Stimulated activated naive CD8-positive, alpha-beta T cell treated with anti-CD3 and anti-CD28 coated beads, Interleukin-15, amount 100 ng/mL, for 72 hours (primary cell): ENCODE measurements around the gene CDC42BPB.

ENCODE experiments used
- ATAC-seq: fragments of 150-1000 bp; cut with Tn5 transposase; 2 replicates; pipeline ENCODE4 v1.10.0; 2021; ENCODE audit warnings: mild to moderate bottlenecking, moderate library complexity
- DNase-seq, 2 donors: peaks; one replicate each; pipeline ENCODE4 v3.0.0; 2021 to 2022
- H3K27ac Mint-ChIP-seq, 2 donors: one replicate each; pipeline ENCODE4 v1.8.0; 2022; ENCODE audit warnings: mild to moderate bottlenecking in 2 of 2, mixed read lengths in 2 of 2, moderate library complexity in 2 of 2
- H3K27me3 Mint-ChIP-seq: one replicate; pipeline ENCODE4 v1.8.0; 2022; ENCODE audit warnings: mixed read lengths
- H3K4me1 Mint-ChIP-seq: one replicate; pipeline ENCODE4 v1.8.0; 2022; ENCODE audit warnings: mild to moderate bottlenecking, mixed read lengths
- H3K4me3 Mint-ChIP-seq, 2 donors: one replicate each; pipeline ENCODE4 v1.8.0; 2022; ENCODE audit warnings: mild to moderate bottlenecking in 2 of 2, mixed read lengths in 2 of 2, moderate library complexity in 1 of 2
- H3K9me3 Mint-ChIP-seq, 2 donors: one replicate each; pipeline ENCODE4 v1.8.0; 2022; ENCODE audit warnings: mixed read lengths in 2 of 2

Gene CDC42BPB

GRCh38 chr14:103097244-103097993 is 40.1 kb upstream of the CDC42BPB start:
- DNase-seq (no peak), ATAC-seq (no peak)
- Mint-ChIP-seq H3K9me3 (no peaks in the 10 kb centered on the region), H3K4me3 (no peak overlapping the region), H3K27ac (peak overlapping the region in 1 of 2 donors; percentile 42), H3K4me1 (no peaks in the 10 kb centered on the region), H3K27me3 (peaks cover 16% of the 10 kb centered on the region)

- no peak for ATAC-seq
- Mint-ChIP-seq H3K27ac (no peak overlapping the region), H3K27me3 (peaks cover 6% of the 10 kb centered on the region), H3K9me3 (no peaks in the 10 kb centered on the region), H3K4me3 (no peak overlapping the region), H3K4me1 (peaks cover 6% of the 10 kb centered on the region)
- no peak for DNase-seq
Observed at GRCh38 chr14:103096387-103096786, 39.0 kb upstream of the CDC42BPB start.

DNA sequence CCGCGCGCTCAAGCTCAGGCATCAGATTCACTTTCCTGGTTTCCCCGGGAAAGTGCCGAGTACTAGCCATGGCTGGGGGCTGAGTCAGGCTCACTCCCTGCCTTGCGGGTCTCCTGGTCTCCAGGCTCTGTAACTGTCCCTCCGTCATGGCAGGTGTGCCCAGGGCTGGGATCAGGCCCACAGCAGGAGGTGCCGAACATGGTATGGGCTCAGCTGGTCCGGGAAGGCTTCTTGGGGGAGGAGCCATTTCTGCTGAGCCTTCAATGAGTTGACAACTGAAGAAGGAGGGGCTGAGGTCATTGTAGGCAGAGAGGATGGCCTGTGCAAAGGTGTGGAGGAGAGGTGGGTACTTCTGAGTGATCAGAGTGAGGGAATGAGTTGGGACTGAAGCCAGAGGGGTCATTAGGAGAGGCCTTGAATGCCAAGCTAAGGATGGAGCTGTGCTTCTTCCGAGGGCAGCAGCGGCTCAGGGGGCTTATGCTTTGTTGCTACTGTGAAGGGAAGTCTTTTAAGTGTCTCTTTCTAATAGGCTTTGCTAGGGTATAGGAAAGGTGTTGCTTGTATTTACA is 37.9 kb upstream of the CDC42BPB start:
- no peak overlapping the region for H3K27ac Mint-ChIP-seq
- DNase-seq (no peak), ATAC-seq (no peak)
- H3K4me3 Mint-ChIP-seq = no peak overlapping the region
- no peaks in the 10 kb centered on the region for H3K9me3 Mint-ChIP-seq
- H3K4me1 Mint-ChIP-seq = peaks cover 12% of the 10 kb centered on the region
- peaks cover 10% of the 10 kb centered on the region for H3K27me3 Mint-ChIP-seq

DNA sequence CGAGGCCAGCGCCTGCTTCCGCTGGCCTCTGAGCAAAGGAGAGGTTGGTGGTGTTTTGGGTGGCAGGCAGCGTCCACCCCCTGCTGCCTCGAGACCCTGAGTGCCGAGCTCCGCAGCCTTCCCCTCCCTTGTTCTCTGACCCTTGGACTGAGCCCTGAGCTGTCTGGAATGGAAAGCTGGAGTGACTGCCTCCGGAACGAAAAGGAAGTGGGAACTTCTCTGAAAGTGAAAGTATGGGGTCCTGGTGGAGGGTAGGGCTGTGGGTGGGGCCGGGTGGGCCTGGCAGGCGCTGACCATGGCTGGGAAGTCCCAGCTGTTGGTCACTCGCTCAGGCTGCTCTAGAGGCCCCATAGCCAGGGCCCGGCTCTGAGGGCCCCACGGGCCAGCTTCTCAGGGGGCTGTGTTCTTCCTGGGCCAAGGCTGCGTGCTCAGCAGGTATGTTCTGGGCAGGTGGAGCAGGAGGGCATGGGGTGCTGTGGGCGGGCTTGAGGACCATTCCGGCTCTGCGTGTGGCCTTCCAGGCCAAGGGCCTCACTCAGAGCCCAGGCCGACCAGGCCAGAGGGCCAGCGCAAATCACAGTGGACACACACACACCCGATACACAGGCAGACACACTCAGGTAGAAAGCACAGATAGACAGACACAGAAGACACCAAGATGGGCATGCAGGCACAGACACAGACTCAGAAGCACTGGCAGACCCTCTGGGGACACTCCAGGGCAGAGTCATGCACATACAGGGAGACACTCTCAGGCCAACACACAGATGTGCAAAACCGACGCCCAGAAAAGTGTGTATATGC is 37.3 kb upstream of the CDC42BPB start, which contains the start of gene EXOC3L4:
Gene EXOC3L4 (plus strand): TSS at position 320 of the 804 bp plus-strand sequence. CDS start 5,495 bp downstream, outside the sequence.
- H3K9me3 Mint-ChIP-seq = no peaks in the 10 kb centered on the region
- peaks cover 12% of the 10 kb centered on the region for H3K4me1 Mint-ChIP-seq
- H3K27me3 Mint-ChIP-seq = peaks cover 13% of the 10 kb centered on the region
- H3K4me3 Mint-ChIP-seq = no peak within 1 kb of the TSS
- no peak for DNase-seq
- H3K27ac Mint-ChIP-seq = peak within 1 kb of the TSS in 1 of 2 donors; percentile 31
- ATAC-seq = no peak

DNA sequence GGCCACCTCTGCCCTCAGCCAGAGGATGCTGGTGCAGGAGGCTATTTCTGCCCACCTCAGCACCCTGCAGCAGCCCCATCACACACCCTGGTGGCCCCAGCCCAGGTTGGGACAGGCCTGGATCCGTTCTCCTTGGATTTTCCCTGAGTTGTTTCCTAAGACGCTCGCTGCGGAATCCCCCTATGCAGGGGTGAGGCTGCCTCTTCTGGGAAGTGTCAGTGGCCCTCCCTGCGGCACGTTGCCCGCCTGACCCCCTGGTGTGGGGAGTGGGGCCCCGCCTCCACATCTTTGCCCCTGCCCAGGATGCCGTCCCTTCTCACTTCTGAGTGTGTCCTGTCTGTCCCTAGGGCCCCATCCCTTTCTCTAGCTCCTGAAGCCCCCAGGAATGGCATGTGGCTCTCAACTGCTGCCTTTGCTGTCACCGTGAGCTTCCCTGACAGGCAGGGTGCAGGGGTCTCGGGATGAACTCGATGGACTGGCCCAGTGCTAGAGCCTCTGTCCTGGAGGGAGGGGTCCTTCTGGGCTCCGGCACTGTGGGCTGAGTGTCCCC is 36.6 kb upstream of the CDC42BPB start:
- H3K27me3 Mint-ChIP-seq = peaks cover 13% of the 10 kb centered on the region
- H3K4me1 Mint-ChIP-seq = peaks cover 12% of the 10 kb centered on the region
- DNase-seq (no peak), ATAC-seq (no peak)
- no peaks in the 10 kb centered on the region for H3K9me3 Mint-ChIP-seq
- H3K27ac Mint-ChIP-seq = no peak overlapping the region
- H3K4me3 Mint-ChIP-seq = no peak overlapping the region

DNA sequence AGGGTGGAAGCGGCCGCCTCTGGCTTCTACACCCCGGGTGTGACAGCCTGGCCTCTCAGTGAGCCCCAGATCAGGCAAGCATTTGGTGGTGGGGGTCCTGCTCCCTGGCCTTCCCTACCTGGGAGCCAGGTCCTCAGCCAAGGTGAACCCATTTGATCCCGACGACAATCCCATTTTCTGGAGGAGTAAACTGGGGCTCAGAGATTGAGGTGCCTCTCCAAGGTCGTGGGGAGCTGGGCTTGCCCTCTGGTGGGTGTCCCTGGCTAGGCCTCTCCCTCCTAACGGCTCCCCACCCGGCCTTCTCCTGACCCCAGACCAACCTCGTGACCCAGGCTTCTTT is 34.5 kb upstream of the CDC42BPB start:
- Mint-ChIP-seq H3K27ac (no peak overlapping the region), H3K4me1 (peaks cover 12% of the 10 kb centered on the region), H3K27me3 (peaks cover 27% of the 10 kb centered on the region), H3K4me3 (peak overlapping the region; percentile 35 to 57), H3K9me3 (no peaks in the 10 kb centered on the region)
- DNase-seq (no peak), ATAC-seq (no peak)

DNA sequence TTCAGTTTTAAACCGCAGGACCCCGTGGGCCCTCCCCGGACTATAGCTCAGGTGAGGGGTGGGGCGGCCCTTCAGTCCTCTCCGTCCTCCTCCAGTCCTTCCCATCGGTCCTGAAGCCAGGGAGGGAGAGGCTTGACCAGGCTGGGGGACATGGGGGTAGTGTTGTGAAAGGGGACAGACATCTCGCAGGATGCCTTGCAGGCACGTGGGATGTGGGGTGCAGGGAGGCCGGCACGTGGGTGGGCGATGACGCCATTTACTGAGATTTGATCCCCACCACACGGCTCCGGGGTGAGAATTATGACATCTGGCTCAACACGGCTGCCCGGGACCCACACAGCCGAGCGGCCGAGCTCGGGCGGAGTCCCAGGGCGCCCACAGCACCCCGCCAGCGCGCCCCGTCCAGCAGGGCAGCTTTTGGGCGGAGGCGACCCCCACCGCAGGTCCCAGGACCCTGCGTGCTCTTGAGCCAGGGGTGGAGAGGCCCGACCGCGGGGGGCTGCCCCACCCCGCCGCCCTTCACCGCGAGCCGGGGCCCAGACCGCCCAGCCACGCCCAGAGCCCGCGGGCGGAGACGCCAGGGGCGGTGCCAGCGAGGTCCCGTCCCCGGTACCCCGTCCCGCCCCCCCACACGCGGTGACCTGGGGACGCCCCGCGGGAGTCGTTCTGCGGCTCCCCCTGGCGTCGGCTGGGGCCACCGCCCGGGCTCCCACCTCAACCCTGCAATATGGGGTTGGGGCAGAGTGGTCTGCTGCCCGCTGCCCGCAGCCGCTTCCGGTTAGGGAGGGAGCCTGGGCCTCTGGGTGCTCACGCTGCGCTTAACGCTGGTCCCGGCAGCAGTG is 33.9 kb upstream of the CDC42BPB start:
- no peaks in the 10 kb centered on the region for H3K9me3 Mint-ChIP-seq
- peak overlapping the region; percentile 67 to 77 for H3K4me3 Mint-ChIP-seq
- H3K4me1 Mint-ChIP-seq = peaks cover 12% of the 10 kb centered on the region
- H3K27ac Mint-ChIP-seq = no peak overlapping the region
- ATAC-seq (peak; percentile 87), DNase-seq (peak; percentile 78 to 80)
- H3K27me3 Mint-ChIP-seq = peaks cover 32% of the 10 kb centered on the region

- peak overlapping the region in 1 of 2 donors; percentile 34 for H3K27ac Mint-ChIP-seq
- peaks cover 12% of the 10 kb centered on the region for H3K4me1 Mint-ChIP-seq
- no peak for ATAC-seq
Observed at GRCh38 chr14:103090481-103091020, 33.2 kb upstream of the CDC42BPB start.

DNA sequence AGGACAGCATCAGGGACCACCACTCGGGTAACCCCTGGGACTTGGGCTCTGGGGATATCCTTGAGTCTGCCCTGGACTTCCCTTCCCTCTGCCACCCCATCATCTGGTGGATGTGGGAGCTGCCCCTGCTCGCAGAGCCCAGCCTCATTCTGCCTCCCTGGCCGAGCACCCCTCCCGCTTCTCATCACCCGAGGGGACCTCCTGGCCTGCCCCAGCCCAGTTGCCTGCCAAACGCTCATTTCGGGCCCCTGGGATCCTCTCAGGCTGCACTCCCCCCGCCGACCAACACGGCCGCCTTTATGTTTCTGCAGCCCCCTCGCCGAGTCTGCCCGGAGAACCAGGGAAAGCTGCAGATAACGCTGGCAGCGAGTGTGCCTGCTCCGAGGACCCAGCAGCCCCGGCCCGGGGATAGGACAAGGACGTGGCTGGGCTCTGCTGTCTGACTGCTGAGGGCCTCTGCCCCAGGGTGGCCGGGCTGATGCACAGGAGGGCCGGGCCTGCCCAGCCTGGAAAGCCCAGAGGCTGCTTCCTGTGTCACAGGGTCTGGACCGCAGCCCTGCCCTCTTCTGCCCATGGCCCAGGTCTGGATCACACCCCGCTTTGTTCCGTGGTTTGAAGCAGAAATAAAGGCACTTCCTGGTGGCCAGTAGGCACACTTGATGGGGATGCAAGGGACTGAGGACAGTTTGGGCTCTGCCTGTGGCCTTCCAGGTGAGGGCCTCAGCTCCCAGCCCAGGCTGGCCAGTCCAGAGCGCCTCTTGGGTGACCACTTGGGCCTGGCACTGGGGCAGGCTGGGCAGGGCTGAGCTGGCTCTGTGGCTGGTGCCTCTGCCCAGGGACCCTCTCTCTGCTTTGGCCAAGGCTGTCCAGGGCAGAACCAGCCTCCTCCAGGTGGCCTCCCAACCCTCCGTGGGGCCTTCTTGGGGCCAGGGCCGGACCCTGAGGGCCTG is 32.3 kb upstream of the CDC42BPB start:
- Mint-ChIP-seq H3K4me1 (peaks cover 12% of the 10 kb centered on the region), H3K27ac (no peak overlapping the region), H3K9me3 (no peaks in the 10 kb centered on the region), H3K4me3 (no peak overlapping the region), H3K27me3 (peaks cover 44% of the 10 kb centered on the region)
- ATAC-seq (no peak), DNase-seq (no peak)

More at GRCh38 chr14:103090481-103091020, 33.2 kb upstream of the CDC42BPB start:
- Mint-ChIP-seq H3K9me3 (no peaks in the 10 kb centered on the region), H3K27me3 (peaks cover 35% of the 10 kb centered on the region), H3K4me3 (peak overlapping the region; percentile 67 to 77)
- DNase-seq = no peak

DNA sequence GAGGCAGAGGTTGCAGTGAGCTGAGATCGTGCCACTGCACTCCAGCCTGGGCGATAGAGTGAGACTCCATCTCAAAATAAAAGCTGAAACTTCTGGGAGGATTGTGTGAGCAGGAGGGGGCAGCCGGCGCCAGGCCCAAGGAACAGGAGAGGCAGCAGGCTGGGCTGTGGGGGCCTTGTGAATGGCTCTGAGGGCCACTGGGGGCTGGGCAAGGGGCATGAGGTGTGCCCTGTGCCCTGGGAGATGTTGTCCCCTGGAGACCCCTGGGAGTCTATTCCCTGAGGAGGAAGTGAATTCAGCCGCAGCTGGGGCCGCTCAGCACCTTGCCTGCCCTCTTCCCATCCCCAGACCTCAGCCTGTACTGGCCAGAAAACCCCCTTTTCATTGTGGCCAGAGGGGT is 31.6 kb upstream of the CDC42BPB start:
- Mint-ChIP-seq H3K27me3 (peaks cover 49% of the 10 kb centered on the region), H3K4me1 (peaks cover 12% of the 10 kb centered on the region), H3K27ac (no peak overlapping the region), H3K9me3 (no peaks in the 10 kb centered on the region), H3K4me3 (no peak overlapping the region)
- no peak for DNase-seq
- no peak for ATAC-seq

GRCh38 chr14:103087343-103087835 is 30.0 kb upstream of the CDC42BPB start:
- Mint-ChIP-seq H3K4me1 (peaks cover 12% of the 10 kb centered on the region), H3K4me3 (no peak overlapping the region), H3K27me3 (peaks cover 49% of the 10 kb centered on the region), H3K27ac (no peak overlapping the region), H3K9me3 (no peaks in the 10 kb centered on the region)
- ATAC-seq (no peak), DNase-seq (no peak)

GRCh38 chr14:103086771-103087342 is 29.5 kb upstream of the CDC42BPB start:
- Mint-ChIP-seq H3K4me1 (peaks cover 9% of the 10 kb centered on the region), H3K4me3 (no peak overlapping the region), H3K27ac (peak overlapping the region in 1 of 2 donors; percentile 76), H3K9me3 (no peaks in the 10 kb centered on the region), H3K27me3 (peaks cover 49% of the 10 kb centered on the region)
- ATAC-seq (no peak), DNase-seq (no peak)
